HCT116 (cell line): Measurements from ENCODE around the gene TIMM44. TPM values are rescaled to one million over a fixed set of nuclear protein-coding genes. Genes with fewer than 3 reads are reported as not detected.

Experiments used
- ATAC-seq: fragments of 200-7000 bp; cut with Tn5 transposase; 2 replicates; pipeline ENCODE4 v1.9.1; 2020; ENCODE audit warnings: mild to moderate bottlenecking, moderate library complexity
- BruUV-seq: library from RNA; stranded (reverse); fragments of 400-500 nt; replicated peaks from 2 replicates; lab custom pipeline; 2021; lab: Mats Ljungman, UMichigan
- CTCF ChIA-PET: fragments of 300-600 bp; sonication (Branson Sonifier 250); formaldehyde crosslinking; loops from one replicate; lab custom pipeline; 2021; ENCODE audit warnings: antibody characterized with exemption; lab: Charles Lee
- POLR2A ChIA-PET: fragments of 300-600, 350-600 bp; sonication (Branson Sonifier 250); formaldehyde crosslinking; loops from one replicate; lab custom pipeline; 2021; ENCODE audit warnings: antibody characterized with exemption; lab: Charles Lee
- RAD21 ChIA-PET, 2 experiments: fragments of 300-600 bp; sonication (Branson Sonifier 250); formaldehyde crosslinking; loops; one replicate each; lab custom pipeline; 2023; ENCODE audit warnings: low total read pairs in 2 of 2; ENCODE audit not compliant: uncharacterized antibody in 2 of 2, unreplicated experiment in 2 of 2, low non-redundant PET in 1 of 2; lab: Charles Lee
- DNase-seq: peaks from one replicate; pipeline ENCODE4 v3.0.0-alpha.2; 2010; ENCODE audit warnings: low read depth, low spot score
- H2AFZ ChIP-seq: fragments of 200-600 bp; shearing (Covaris generic), sonication (generic); 2 replicates; pipeline ENCODE4 v1.6.1; 2017; ENCODE audit warnings: low read depth, mixed run types, mixed read lengths, antibody characterized with exemption, low read length; ENCODE audit not compliant: poor library complexity, severe bottlenecking
- H3K27ac ChIP-seq: 2 replicates; pipeline ENCODE4 v1.5.1; 2012; ENCODE audit warnings: low read depth, low read length
- H3K27me3 ChIP-seq: fragments of 200-600 bp; sonication (generic); 2 replicates; pipeline ENCODE4 v1.6.1; 2016; ENCODE audit warnings: mixed run types, low read length, mixed read lengths; ENCODE audit not compliant: insufficient read depth
- H3K36me3 ChIP-seq, 2 experiments: fragments of 200-500 bp in 1 of 2; fragments of 200-600 bp in 1 of 2; sonication (Bioruptor generic) in 1 of 2; sonication (generic) in 1 of 2; 2 replicates each; pipeline versions ENCODE4 v1.5.1 to v1.6.1; 2014 to 2016; ENCODE audit warnings: low read length in 2 of 2, inconsistent platforms in 1 of 2, mixed read lengths in 1 of 2, mixed run types in 1 of 2; ENCODE audit not compliant: insufficient read depth in 2 of 2, control insufficient read depth in 1 of 2
- H3K4me1 ChIP-seq, 2 experiments: fragments of 200-600 bp in 1 of 2; sonication (generic) in 1 of 2; 2 replicates each; pipeline versions ENCODE4 v1.5.1 to v1.6.1; 2012 to 2017; ENCODE audit warnings: low read length in 2 of 2, inconsistent platforms in 1 of 2, mild to moderate bottlenecking in 1 of 2, mixed read lengths in 1 of 2, mixed run types in 1 of 2, moderate library complexity in 1 of 2; ENCODE audit not compliant: insufficient read depth in 2 of 2, control insufficient read depth in 1 of 2
- H3K4me2 ChIP-seq: fragments of 200-600 bp; sonication (generic); 2 replicates; pipeline ENCODE4 v1.6.1; 2017; ENCODE audit warnings: mixed run types, low read length, mixed read lengths
- H3K4me3 ChIP-seq, 2 experiments: fragments of 200-600 bp in 1 of 2; sonication (generic) in 1 of 2; replicated peaks in 1 of 2; 2 replicates each; pipeline ENCODE4 v1.5.1; 2011 to 2016; ENCODE audit warnings: low read length in 2 of 2, control low read depth in 1 of 2, low read depth in 1 of 2, mild to moderate bottlenecking in 1 of 2, mixed read lengths in 1 of 2, mixed run types in 1 of 2
- H3K79me2 ChIP-seq: fragments of 200-600 bp; sonication (generic); 2 replicates; pipeline ENCODE4 v1.6.1; 2017; ENCODE audit warnings: mild to moderate bottlenecking, mixed run types, low read length, moderate library complexity, mixed read lengths; ENCODE audit not compliant: insufficient read depth
- H3K9ac ChIP-seq: fragments of 200-600 bp; sonication (generic); 2 replicates; pipeline ENCODE4 v1.6.1; 2016; ENCODE audit warnings: low read length, mixed read lengths
- H3K9me2 ChIP-seq: fragments of 200-600 bp; sonication (generic), shearing (Covaris generic); 2 replicates; pipeline ENCODE4 v1.6.1; 2017; ENCODE audit warnings: mixed run types, mild to moderate bottlenecking, moderate library complexity; ENCODE audit not compliant: insufficient read depth
- H3K9me3 ChIP-seq, 2 experiments: fragments of 200-500 bp in 1 of 2; fragments of 200-600 bp in 1 of 2; sonication (Bioruptor generic) in 1 of 2; sonication (generic) in 1 of 2; 2 replicates each; pipeline ENCODE4 v1.6.1; 2014 to 2017; ENCODE audit warnings: low read length in 2 of 2, mixed read lengths in 2 of 2, inconsistent platforms in 1 of 2, low read depth in 1 of 2, mild to moderate bottlenecking in 1 of 2, mixed run types in 1 of 2, moderate library complexity in 1 of 2; ENCODE audit not compliant: control insufficient read depth in 1 of 2, insufficient read depth in 1 of 2
- H4K20me1 ChIP-seq: fragments of 200-600 bp; sonication (generic), shearing (Covaris generic); 2 replicates; pipeline ENCODE4 v1.6.1; 2017; ENCODE audit warnings: mixed run types, mild to moderate bottlenecking, moderate library complexity; ENCODE audit not compliant: insufficient read depth
- CBX3 ChIP-seq: IDR thresholded peaks from 2 replicates; pipeline ENCODE4 v1.6.1; 2012; ENCODE audit warnings: low read depth
- CEBPB ChIP-seq: IDR thresholded peaks from 2 replicates; pipeline ENCODE4 v1.6.1; 2012; ENCODE audit warnings: low read depth
- CTCF ChIP-seq, 3 experiments: fragments of 200-600 bp in 1 of 3; sonication (generic) in 1 of 3; IDR thresholded peaks in 2 of 3; conservative IDR thresholded peaks in 1 of 3; 2 replicates each; pipeline ENCODE4 v1.5.1; 2012 to 2017; ENCODE audit warnings: low read depth in 2 of 3, low read length in 2 of 3, antibody characterized with exemption in 1 of 3, borderline replicate concordance in 1 of 3, control low read depth in 1 of 3, mild to moderate bottlenecking in 1 of 3, mixed read lengths in 1 of 3, mixed run types in 1 of 3, moderate library complexity in 1 of 3; ENCODE audit not compliant: insufficient read depth in 1 of 3
- EGR1 ChIP-seq: IDR thresholded peaks from 2 replicates; pipeline ENCODE4 v1.6.1; 2012; ENCODE audit warnings: low read depth
- ELF1 ChIP-seq: IDR thresholded peaks from 2 replicates; pipeline ENCODE4 v1.6.1; 2012; ENCODE audit warnings: low read depth, borderline replicate concordance
- EZH2 ChIP-seq: fragments of 200-600 bp; sonication (generic); IDR thresholded peaks from 2 replicates; pipeline ENCODE4 v1.6.1; 2017; ENCODE audit warnings: antibody characterized with exemption, mixed run types
- EZH2phosphoT487 ChIP-seq: fragments of 200-600 bp; IDR thresholded peaks from 2 replicates; pipeline ENCODE4 v1.6.1; 2018; ENCODE audit warnings: antibody characterized with exemption, borderline replicate concordance
- FOSL1 ChIP-seq: IDR thresholded peaks from 2 replicates; pipeline ENCODE4 v1.6.1; 2012; ENCODE audit warnings: low read depth
- JUND ChIP-seq: IDR thresholded peaks from 2 replicates; pipeline ENCODE4 v1.6.1; 2012
- POLR2AphosphoS5 ChIP-seq: IDR thresholded peaks from 2 replicates; pipeline ENCODE4 v1.6.1; 2011; ENCODE audit warnings: mild to moderate bottlenecking, low read depth, low read length, moderate library complexity
- RAD21 ChIP-seq: IDR thresholded peaks from 2 replicates; pipeline ENCODE4 v1.6.1; 2012; ENCODE audit warnings: low read depth, mild to moderate bottlenecking
- SRF ChIP-seq: IDR thresholded peaks from 2 replicates; pipeline ENCODE4 v1.6.1; 2012; ENCODE audit warnings: low read depth
- TCF7L2 ChIP-seq: IDR thresholded peaks from 2 replicates; pipeline ENCODE4 v1.7.0; 2011; ENCODE audit warnings: borderline replicate concordance, inconsistent platforms; ENCODE audit not compliant: insufficient read depth, insufficient read length; ENCODE audit errors: extremely low read depth
- ZBTB33 ChIP-seq: IDR thresholded peaks from 2 replicates; pipeline ENCODE4 v1.6.1; 2011; ENCODE audit warnings: mild to moderate bottlenecking, low read length, moderate library complexity; ENCODE audit not compliant: insufficient replicate concordance; ENCODE audit errors: extremely low read depth
- ZNF274 ChIP-seq: fragments of 200-500 bp; sonication (Bioruptor generic); IDR thresholded peaks from 2 replicates; pipeline ENCODE4 v1.6.1; 2014; ENCODE audit warnings: mild to moderate bottlenecking, low read depth, low read length, inconsistent platforms
- intact Hi-C: fragments of 100-400 bp; cut with micrococcal nuclease; formaldehyde crosslinking; loops from 2 replicates; pipeline ENCODE4 v1.10.0; 2022
- total RNA-seq: library from RNA; stranded (reverse); gene quantifications from one replicate; pipeline ENCODE4 v1.2.1, GENCODE V29; 2021; ENCODE audit not compliant: unreplicated experiment
- TF ChIP-seq, protein P1 (sequence below): IDR thresholded peaks from 2 replicates; pipeline ENCODE4 v1.6.1; 2012; ENCODE audit warnings: low read depth

The TIMM44 gene
- total RNA-seq, 1 experiment from 2014 or later = 136 TPM

DNA sequence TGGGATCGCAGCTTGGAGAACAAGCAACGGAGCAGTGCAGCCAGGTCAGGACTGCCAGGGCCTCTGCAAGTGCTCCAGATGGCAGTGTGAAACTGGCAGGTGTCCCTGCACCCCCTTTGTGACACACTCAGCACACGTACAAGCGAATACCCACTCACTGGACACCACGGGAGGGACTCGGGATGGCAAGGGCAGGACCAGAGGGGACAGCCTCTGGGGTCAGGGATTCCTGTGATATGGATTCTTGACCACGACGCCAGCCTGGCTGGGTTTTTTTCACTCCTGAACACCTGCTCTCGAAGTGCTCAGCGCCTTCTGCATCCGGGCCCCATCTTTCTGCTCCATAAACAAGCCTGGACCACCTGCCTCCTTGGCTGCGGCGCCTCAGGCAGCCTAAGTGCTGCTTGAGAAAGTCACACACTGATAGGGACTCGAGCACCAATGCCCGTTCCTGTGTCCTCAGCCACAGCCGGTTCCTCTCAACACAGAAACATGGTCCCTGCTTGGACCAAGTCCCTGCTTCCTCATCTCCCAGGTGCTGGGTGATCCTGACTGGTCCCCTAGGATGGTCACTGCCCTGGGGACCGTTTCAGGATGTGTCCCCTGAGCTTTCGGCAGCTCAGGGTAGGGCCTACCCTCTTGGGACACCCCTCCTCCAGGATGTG lies 40.0 kb upstream of the TIMM44 start:
- no peaks in the 10 kb centered on the region for H4K20me1 ChIP-seq
- no peak overlapping the region for H2AFZ ChIP-seq
- H3K27me3 ChIP-seq = no peaks in the 10 kb centered on the region
- no peak overlapping the region for H3K9ac ChIP-seq
- H3K27ac ChIP-seq = no peak overlapping the region
- H3K4me3 ChIP-seq = no peak overlapping the region
- H3K9me3 ChIP-seq = no peaks in the 10 kb centered on the region
- no peaks in the 10 kb centered on the region for H3K9me2 ChIP-seq
- H3K4me1 ChIP-seq = no peaks in the 10 kb centered on the region
- peaks cover 36 to 55% of the 10 kb centered on the region in 2 experiments; a peak in 3 of 4 replicates for H3K36me3 ChIP-seq
- CTCF ChIA-PET = no interaction called here
- DNase-seq (no peak), ATAC-seq (no peak)
- RAD21 ChIA-PET = no interaction called here
- peaks cover 85% of the 10 kb centered on the region for H3K79me2 ChIP-seq
- POLR2A ChIA-PET = no interaction called here
- no TSS peak for BruUV-seq
- H3K4me2 ChIP-seq = no peak overlapping the region
- intact Hi-C loops = no loop called here
- TF ChIP-seq EGR1 = no peak
- no peak for TF ChIP-seq EZH2
- no peak for TF ChIP-seq FOSL1
- TF ChIP-seq CTCF (IDR thresholded peaks at IDR 0.05 in 2 of 3, conservative IDR thresholded peaks at IDR 0.05 in 1 of 3; ENCODE audit: borderline replicate concordance in 1 of 3, insufficient read depth in 1 of 3, low read depth in 2 of 3, low read length in 2 of 3) = no peak
- TF ChIP-seq SRF = no peak
- TF ChIP-seq ELF1 = no peak
- no peak for TF ChIP-seq ZBTB33
- no peak for TF ChIP-seq POLR2AphosphoS5
- no peak for TF ChIP-seq TCF7L2
- no peak for TF ChIP-seq RAD21
- no peak for TF ChIP-seq EZH2phosphoT487
- TF ChIP-seq CEBPB = no peak
- TF ChIP-seq ZNF274 = no peak
- TF ChIP-seq, protein P1, sequence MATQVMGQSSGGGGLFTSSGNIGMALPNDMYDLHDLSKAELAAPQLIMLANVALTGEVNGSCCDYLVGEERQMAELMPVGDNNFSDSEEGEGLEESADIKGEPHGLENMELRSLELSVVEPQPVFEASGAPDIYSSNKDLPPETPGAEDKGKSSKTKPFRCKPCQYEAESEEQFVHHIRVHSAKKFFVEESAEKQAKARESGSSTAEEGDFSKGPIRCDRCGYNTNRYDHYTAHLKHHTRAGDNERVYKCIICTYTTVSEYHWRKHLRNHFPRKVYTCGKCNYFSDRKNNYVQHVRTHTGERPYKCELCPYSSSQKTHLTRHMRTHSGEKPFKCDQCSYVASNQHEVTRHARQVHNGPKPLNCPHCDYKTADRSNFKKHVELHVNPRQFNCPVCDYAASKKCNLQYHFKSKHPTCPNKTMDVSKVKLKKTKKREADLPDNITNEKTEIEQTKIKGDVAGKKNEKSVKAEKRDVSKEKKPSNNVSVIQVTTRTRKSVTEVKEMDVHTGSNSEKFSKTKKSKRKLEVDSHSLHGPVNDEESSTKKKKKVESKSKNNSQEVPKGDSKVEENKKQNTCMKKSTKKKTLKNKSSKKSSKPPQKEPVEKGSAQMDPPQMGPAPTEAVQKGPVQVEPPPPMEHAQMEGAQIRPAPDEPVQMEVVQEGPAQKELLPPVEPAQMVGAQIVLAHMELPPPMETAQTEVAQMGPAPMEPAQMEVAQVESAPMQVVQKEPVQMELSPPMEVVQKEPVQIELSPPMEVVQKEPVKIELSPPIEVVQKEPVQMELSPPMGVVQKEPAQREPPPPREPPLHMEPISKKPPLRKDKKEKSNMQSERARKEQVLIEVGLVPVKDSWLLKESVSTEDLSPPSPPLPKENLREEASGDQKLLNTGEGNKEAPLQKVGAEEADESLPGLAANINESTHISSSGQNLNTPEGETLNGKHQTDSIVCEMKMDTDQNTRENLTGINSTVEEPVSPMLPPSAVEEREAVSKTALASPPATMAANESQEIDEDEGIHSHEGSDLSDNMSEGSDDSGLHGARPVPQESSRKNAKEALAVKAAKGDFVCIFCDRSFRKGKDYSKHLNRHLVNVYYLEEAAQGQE = no peak
- no peak for TF ChIP-seq JUND
- no peak for TF ChIP-seq CBX3
